K562 (cell line): ENCODE results near the gene POFUT2. TPM values are rescaled to one million over a fixed set of nuclear protein-coding genes. Genes with fewer than 3 reads are reported as not detected.

Source experiments
- ATAC-seq: fragments of 200-7000 bp; cut with Tn5 transposase; 3 replicates; pipeline ENCODE4 v1.9.1; 2020; ENCODE audit warnings: moderate library complexity
- BruUV-seq: library from RNA; stranded (reverse); fragments of 400-500 nt; replicated peaks from 2 replicates; lab custom pipeline; 2021; lab: Mats Ljungman, UMichigan
- CTCF ChIA-PET: fragments of 300-600 bp; formaldehyde crosslinking; extraction: SDS; loops from one replicate; lab custom pipeline; 2021; ENCODE audit warnings: low intra/inter-chr PET ratio; lab: Yijun Ruan, JAX
- POLR2A ChIA-PET: fragments of 300-600, 350-650 bp; sonication (Branson Sonifier 250); formaldehyde crosslinking; extraction: SDS; loops from one replicate; lab custom pipeline; 2021; ENCODE audit warnings: antibody characterized with exemption, inconsistent platforms; lab: Yijun Ruan, JAX
- DNase-seq, 4 experiments: peaks; one replicate each; pipeline versions ENCODE4 v3.0.0 to v3.0.0-alpha.2; 2011 to 2018; ENCODE audit warnings: low spot score in 3 of 4, mixed read lengths in 3 of 4; ENCODE audit errors: extremely low read depth in 1 of 4
- FAIRE-seq: peaks from 2 replicates; lab custom pipeline; 2011; peaks lifted over from hg19 to GRCh38; lab: Jason Lieb, UNC
- H2AFZ ChIP-seq: 2 replicates; pipeline ENCODE4 v1.6.0; 2011; ENCODE audit warnings: low read depth, low read length, control low read depth, inconsistent platforms
- H3K27ac ChIP-seq: fragments of 200-600 bp; 3 replicates; pipeline ENCODE4 v1.8.0; 2011; ENCODE audit warnings: low read depth, mild to moderate bottlenecking, control low read depth, inconsistent platforms, low read length, moderate library complexity, mixed read lengths; ENCODE audit errors: extremely low read depth
- H3K27me3 ChIP-seq, 2 experiments: fragments of 300-600 bp in 1 of 2; 2 replicates in 1 of 2; 3 replicates in 1 of 2; pipeline versions ENCODE4 v1.6.0 to v1.8.0; 2011; ENCODE audit warnings: inconsistent platforms in 2 of 2, low read length in 2 of 2, mild to moderate bottlenecking in 1 of 2, mixed read lengths in 1 of 2, moderate library complexity in 1 of 2; ENCODE audit not compliant: control insufficient read depth in 2 of 2, insufficient read depth in 2 of 2
- H3K36me3 ChIP-seq: fragments of 300-600 bp; 3 replicates; pipeline ENCODE4 v1.8.0; 2011; ENCODE audit warnings: mild to moderate bottlenecking, low read length, inconsistent platforms; ENCODE audit not compliant: control insufficient read depth, insufficient read depth
- H3K4me1 ChIP-seq, 2 experiments: fragments of 200-600 bp in 1 of 2; replicated peaks in 1 of 2; 2 replicates in 1 of 2; 3 replicates in 1 of 2; pipeline versions ENCODE4 v1.5.1 to v1.8.0; 2011; ENCODE audit warnings: inconsistent platforms in 2 of 2, low read length in 2 of 2, mild to moderate bottlenecking in 1 of 2, mixed read lengths in 1 of 2, moderate library complexity in 1 of 2; ENCODE audit not compliant: control insufficient read depth in 2 of 2, insufficient read depth in 2 of 2
- H3K4me2 ChIP-seq: 2 replicates; pipeline ENCODE4 v1.6.1; 2011; ENCODE audit warnings: low read length, control low read depth, inconsistent platforms, mixed read lengths; ENCODE audit not compliant: insufficient read depth
- H3K4me3 ChIP-seq: fragments of 200-600 bp; sonication (generic), shearing (Covaris generic); 2 replicates; pipeline ENCODE4 v1.5.1; 2016; ENCODE audit warnings: control low read depth, inconsistent platforms
- H3K79me2 ChIP-seq: fragments of 200-600 bp; 3 replicates; pipeline ENCODE4 v1.8.0; 2011; ENCODE audit warnings: low read length, inconsistent platforms; ENCODE audit not compliant: control insufficient read depth, insufficient read depth
- H3K9ac ChIP-seq, 2 experiments: 2 replicates each; pipeline versions ENCODE4 v1.6.0 to v1.6.1; 2011; ENCODE audit warnings: low read depth in 2 of 2, low read length in 2 of 2, control low read depth in 1 of 2, inconsistent platforms in 1 of 2, mild to moderate bottlenecking in 1 of 2, mixed read lengths in 1 of 2; ENCODE audit not compliant: insufficient read depth in 1 of 2
- H3K9me1 ChIP-seq: one replicate; pipeline ENCODE4 v1.6.0; 2011; ENCODE audit warnings: inconsistent platforms, mild to moderate bottlenecking, low read length, moderate library complexity; ENCODE audit not compliant: control insufficient read depth, insufficient read depth
- H3K9me3 ChIP-seq: replicated peaks from 2 replicates; pipeline ENCODE4 v1.5.1; 2011; ENCODE audit warnings: low read depth, low read length, inconsistent platforms; ENCODE audit not compliant: control insufficient read depth, insufficient read depth
- H4K20me1 ChIP-seq: replicated peaks from 2 replicates; pipeline ENCODE4 v1.6.1; 2011; ENCODE audit warnings: low read length, inconsistent platforms, mixed read lengths; ENCODE audit not compliant: control insufficient read depth, insufficient read depth
- C11orf30 ChIP-seq: fragments of 450-650 bp; IDR thresholded peaks from 2 replicates; pipeline ENCODE4 v1.6.1; 2016; ENCODE audit warnings: low read depth, mild to moderate bottlenecking
- MAFG ChIP-seq: fragments of 450-650 bp; conservative IDR thresholded peaks from 2 replicates; pipeline ENCODE4 v1.6.1; 2016; ENCODE audit warnings: missing genetic modification characterization, missing compliant biosample characterization
- NELFE ChIP-seq: IDR thresholded peaks from 2 replicates; pipeline ENCODE4 v1.6.1; 2011; ENCODE audit warnings: mild to moderate bottlenecking; ENCODE audit not compliant: insufficient read depth, insufficient read length
- NFE2 ChIP-seq: IDR thresholded peaks from 2 replicates; pipeline ENCODE4 v1.6.1; 2014; ENCODE audit warnings: antibody characterized with exemption, low read depth
- NONO ChIP-seq, 2 experiments: fragments of 200-400 bp in 1 of 2; fragments of 450-650 bp in 1 of 2; formaldehyde crosslinking in 1 of 2; IDR thresholded peaks; 2 replicates each; pipeline ENCODE4 v1.6.1; 2017; ENCODE audit warnings: low read depth in 2 of 2, mild to moderate bottlenecking in 2 of 2, moderate library complexity in 2 of 2, low read length in 1 of 2
- NR2C1 ChIP-seq, 2 experiments: fragments of 450-650 bp; IDR thresholded peaks; 2 replicates each; pipeline ENCODE4 v1.6.1; 2017; ENCODE audit warnings: mild to moderate bottlenecking in 2 of 2, antibody characterized with exemption in 1 of 2, inconsistent platforms in 1 of 2, missing compliant biosample characterization in 1 of 2, missing genetic modification characterization in 1 of 2
- POLR2G ChIP-seq: fragments of 200-400 bp; formaldehyde crosslinking; IDR thresholded peaks from 2 replicates; pipeline ENCODE4 v1.6.1; 2017; ENCODE audit warnings: low read depth, mild to moderate bottlenecking, antibody characterized with exemption, low read length, moderate library complexity
- SAFB ChIP-seq: fragments of 200-400 bp; formaldehyde crosslinking; IDR thresholded peaks from 2 replicates; pipeline ENCODE4 v1.6.1; 2017; ENCODE audit warnings: low read depth, low read length, borderline replicate concordance
- SUPT5H ChIP-seq: fragments of 450-650 bp; IDR thresholded peaks from 2 replicates; pipeline ENCODE4 v1.6.1; 2016
- TCF7L2 ChIP-seq: fragments of 150-350 bp; IDR thresholded peaks from 2 replicates; pipeline ENCODE4 v1.6.1; 2016; ENCODE audit warnings: low read depth, mild to moderate bottlenecking, low read length, moderate library complexity
- ZNF24 ChIP-seq: fragments of 450-650 bp; IDR thresholded peaks from 2 replicates; pipeline ENCODE4 v1.6.1; 2016
- ZNF282 ChIP-seq: sonication (generic); formaldehyde crosslinking; IDR thresholded peaks from 2 replicates; pipeline ENCODE4 v1.8.1; 2023; ENCODE audit warnings: missing genetic modification reagents
- ZNF354B ChIP-seq: fragments of 250-450 bp; sonication (Bioruptor Pico); IDR thresholded peaks from 2 replicates; pipeline ENCODE4 v1.4.0; 2020
- ZNF518B ChIP-seq: fragments of 250-450 bp; sonication (Bioruptor Pico); IDR thresholded peaks from 2 replicates; pipeline ENCODE4 v1.5.0; 2021; ENCODE audit warnings: mild to moderate bottlenecking, moderate library complexity
- WGBS: fragments of 100-300 bp; shearing (Covaris generic); methylation state at CpG from one replicate; pipeline ENCODE4 v1.1.6; 2016; ENCODE audit warnings: low coverage, mixed read lengths; ENCODE audit not compliant: insufficient coverage; ENCODE audit errors: missing lambda C conversion rate; 5-methylcytosine and 5-hydroxymethylcytosine counted together
- in situ Hi-C: fragments of 300-500 bp; cut with MboI; formaldehyde crosslinking; loops from 4 replicates; pipeline ENCODE4 v1.15.0; 2018; ENCODE audit warnings: inconsistent platforms, mixed read lengths
- intact Hi-C: fragments of 100-400 bp; cut with micrococcal nuclease; formaldehyde crosslinking; loops from 2 replicates; pipeline ENCODE4 v1.14.2; 2022
- polyA plus RNA-seq, 8 experiments: library from polyadenylated mRNA; depleted of rRNA in 4 of 8; stranded (reverse) in 5 of 8; unstranded in 3 of 8; fragments of >200 nt; fragmentation: Nextera tagmentation in 2 of 8; fragmentation: Illumina TruSeq in 1 of 8; extraction: Ambion mirVana in 2 of 8; extraction: Trizol in 1 of 8; gene quantifications; 2 replicates each; pipeline versions ENCODE4 v1.2.1 to v1.2.3, GENCODE V29; 2011 to 2014; ENCODE audit warnings: inconsistent platforms in 1 of 8, missing spikeins in 1 of 8
- total RNA-seq, 7 experiments: library from RNA; depleted of rRNA in 6 of 7; stranded (reverse); fragments of >200 nt in 6 of 7; fragmentation: Illumina TruSeq in 2 of 7; extraction: Trizol in 2 of 7; gene quantifications; 2 replicates each; pipeline versions ENCODE4 v1.2.1 to v1.2.3, GENCODE V29; 2011 to 2021; ENCODE audit warnings: low replicate concordance in 1 of 7
- TF ChIP-seq, protein P1 (sequence below): fragments of 250-450 bp; sonication (Bioruptor Pico); IDR thresholded peaks from 2 replicates; pipeline ENCODE4 v1.5.0; 2022; ENCODE audit warnings: mild to moderate bottlenecking
- TF ChIP-seq, protein P2 (sequence below): fragments of 250-450 bp; sonication (Bioruptor Pico); IDR thresholded peaks from 2 replicates; pipeline ENCODE4 v1.8.0; 2021; ENCODE audit warnings: moderate library complexity, mild to moderate bottlenecking, inconsistent platforms

POFUT2 gene
- total and polyA plus RNA-seq, 9 of the 15 experiments (the other 6 are each of a cell fraction or from before 2014, with no cell fraction given), result 1.1 to 24.2 (median 11.0) TPM

- CTCF ChIA-PET, result interaction anchor here (2.4 to 6.1 kb wide), 2 partner anchors 14 to 144 kb away, joined by 8 to 100 read pairs; no protein-coding TSS in a partner anchor
- TF ChIP-seq MAFG (tag) (peak; percentile 38; the same call in 1 of the 2 replicates), NR2C1 (IDR thresholded peaks at IDR 0.05) (no peak), NR2C1 (tag; IDR thresholded peaks at IDR 0.05) (no peak), ZNF24 (peak; percentile 29; the same call in 1 of the 2 replicates), ZNF518B (CRISPR knock-in tag) (no peak), NELFE (no peak), NFE2 (peak; percentile 45), POLR2G (peak; percentile 28; the same call in 1 of the 2 replicates), ZNF282 (CRISPR knock-in tag) (no peak), SAFB (no peak), ZNF354B (CRISPR knock-in tag) (no peak), TCF7L2 (no peak), C11orf30 (peak; percentile 59), SUPT5H (no peak), NONO (IDR thresholded peaks at IDR 0.05; ENCODE audit: low read depth in 2 of 2, low read length in 1 of 2) (no peak)
- TF ChIP-seq, protein P1, sequence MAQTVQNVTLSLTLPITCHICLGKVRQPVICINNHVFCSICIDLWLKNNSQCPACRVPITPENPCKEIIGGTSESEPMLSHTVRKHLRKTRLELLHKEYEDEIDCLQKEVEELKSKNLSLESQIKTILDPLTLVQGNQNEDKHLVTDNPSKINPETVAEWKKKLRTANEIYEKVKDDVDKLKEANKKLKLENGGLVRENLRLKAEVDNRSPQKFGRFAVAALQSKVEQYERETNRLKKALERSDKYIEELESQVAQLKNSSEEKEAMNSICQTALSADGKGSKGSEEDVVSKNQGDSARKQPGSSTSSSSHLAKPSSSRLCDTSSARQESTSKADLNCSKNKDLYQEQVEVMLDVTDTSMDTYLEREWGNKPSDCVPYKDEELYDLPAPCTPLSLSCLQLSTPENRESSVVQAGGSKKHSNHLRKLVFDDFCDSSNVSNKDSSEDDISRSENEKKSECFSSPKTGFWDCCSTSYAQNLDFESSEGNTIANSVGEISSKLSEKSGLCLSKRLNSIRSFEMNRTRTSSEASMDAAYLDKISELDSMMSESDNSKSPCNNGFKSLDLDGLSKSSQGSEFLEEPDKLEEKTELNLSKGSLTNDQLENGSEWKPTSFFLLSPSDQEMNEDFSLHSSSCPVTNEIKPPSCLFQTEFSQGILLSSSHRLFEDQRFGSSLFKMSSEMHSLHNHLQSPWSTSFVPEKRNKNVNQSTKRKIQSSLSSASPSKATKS (CRISPR knock-in tag), result no peak
- TF ChIP-seq, protein P2, sequence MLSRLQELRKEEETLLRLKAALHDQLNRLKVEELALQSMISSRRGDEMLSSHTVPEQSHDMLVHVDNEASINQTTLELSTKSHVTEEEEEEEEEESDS (CRISPR knock-in tag), result no peak
Measured at GRCh38 chr21:45294509-45295291, 7.0 kb upstream of the POFUT2 start.

More at GRCh38 chr21:45294509-45295291, 7.0 kb upstream of the POFUT2 start:
- ATAC-seq, result no peak
- in situ Hi-C loops (no loop called here), intact Hi-C loops (loop anchor here (5.0 kb wide), 3 partner anchors 63 to 298 kb away; partner anchors contain the start of gene SLC19A1)
- H3K27ac ChIP-seq, result no peak overlapping the region
- H4K20me1 ChIP-seq, result no peaks in the 10 kb centered on the region
- H3K4me3 ChIP-seq, result no peak overlapping the region
- H3K36me3 ChIP-seq, result no peaks in the 10 kb centered on the region
- H2AFZ ChIP-seq, result peak overlapping the region; percentile 54
- DNase-seq, result peak in 1 of 4 experiments; percentile 31
- H3K4me1 ChIP-seq, result peaks cover 18 to 50% of the 10 kb centered on the region in 2 experiments
- no peak overlapping the region for H3K4me2 ChIP-seq
- FAIRE-seq, result no peak
- BruUV-seq, result no TSS peak
- H3K27me3 ChIP-seq, result no peaks in the 10 kb centered on the region
- H3K79me2 ChIP-seq, result no peaks in the 10 kb centered on the region
- H3K9me1 ChIP-seq, result peaks cover 4% of the 10 kb centered on the region
- POLR2A ChIA-PET, result interaction anchor here (0.7 kb wide), 1 partner anchor 79 kb away, joined by 3 read pairs; no protein-coding TSS in a partner anchor
- 49% methylated on average over 39 of the region's 40 CpGs for WGBS
- peak overlapping the region in 1 of 2 experiments; percentile 13; a peak in 1 of 4 replicates for H3K9ac ChIP-seq
- no peaks in the 10 kb centered on the region for H3K9me3 ChIP-seq
